Loucy (cell line): Measurements from ENCODE around the gene KDM2B.

Experiments used
- CTCF ChIP-seq: fragments of 200-600 bp; sonication (generic); conservative IDR thresholded peaks from 2 replicates; pipeline ENCODE4 v1.5.1; 2014; ENCODE audit warnings: mild to moderate bottlenecking, antibody characterized with exemption, low read length
- EZH2phosphoT487 ChIP-seq: fragments of 200-600 bp; IDR thresholded peaks from 2 replicates; pipeline ENCODE4 v1.6.1; 2018; ENCODE audit warnings: antibody characterized with exemption, mild to moderate bottlenecking, moderate library complexity, borderline replicate concordance

- TF ChIP-seq CTCF: no peak
- TF ChIP-seq EZH2phosphoT487: no peak
These were observed 22.8 kb upstream of the KDM2B start for GRCh38 chr12:121603581-121603980.
